ENCODE data around the gene PRKCG.

DNA sequence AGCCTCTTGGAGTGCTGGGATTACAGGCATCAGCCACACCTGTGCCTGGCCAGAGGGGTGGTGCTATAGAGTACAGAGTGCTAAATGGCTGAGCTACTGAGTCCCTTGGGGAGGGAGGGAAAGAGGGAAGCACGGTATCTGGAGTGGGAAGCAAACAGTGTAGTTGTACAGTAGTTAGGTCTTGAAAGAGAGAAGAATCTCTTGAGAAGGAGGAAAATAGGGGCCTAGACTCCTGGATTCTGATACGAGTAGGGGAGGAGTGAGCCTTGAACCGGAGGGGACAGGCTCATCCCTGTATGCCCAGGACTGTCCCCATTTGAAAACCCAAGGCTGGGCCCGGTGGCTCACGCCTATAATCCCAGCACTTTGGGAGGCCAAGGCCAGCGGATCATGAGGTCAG is 9.2 kb upstream of the PRKCG start:
- TF ChIP-seq EZH2phosphoT487 (IDR thresholded peaks at IDR 0.05; ENCODE audit: insufficient read depth, low read depth) (no peak), EZH2 (IDR thresholded peaks at IDR 0.05; ENCODE audit: insufficient read depth, poor library complexity, severe bottlenecking) (no peak)

Measured in GM23248 (cell line).